K562 (cell line): ENCODE data around the gene IQCN. TPM values are rescaled to one million over a fixed set of nuclear protein-coding genes. Genes with fewer than 3 reads are reported as not detected.

Experiments
- AFF4 ChIP-seq: sonication (generic); formaldehyde crosslinking; IDR thresholded peaks from 2 replicates; pipeline ENCODE4 v1.8.0; 2023; ENCODE audit warnings: mild to moderate bottlenecking, missing genetic modification reagents
- EGR1 ChIP-seq: fragments of 450-650 bp; conservative IDR thresholded peaks from 2 replicates; pipeline ENCODE4 v1.6.1; 2017; ENCODE audit warnings: mild to moderate bottlenecking
- FOXP1 ChIP-seq: sonication (generic); formaldehyde crosslinking; IDR thresholded peaks from 2 replicates; pipeline ENCODE4 v1.8.0; 2022; ENCODE audit warnings: mild to moderate bottlenecking, missing genetic modification reagents
- GMEB1 ChIP-seq: fragments of 250-450 bp; sonication (Bioruptor Pico); IDR thresholded peaks from 2 replicates; pipeline ENCODE4 v1.4.0; 2020; ENCODE audit warnings: mild to moderate bottlenecking
- HNRNPUL1 ChIP-seq: fragments of 200-400 bp; formaldehyde crosslinking; IDR thresholded peaks from 2 replicates; pipeline ENCODE4 v1.6.1; 2017; ENCODE audit warnings: low read length
- MAZ ChIP-seq, 2 experiments: fragments of 450-650 bp in 1 of 2; sonication (generic) in 1 of 2; formaldehyde crosslinking; IDR thresholded peaks in 1 of 2; conservative IDR thresholded peaks in 1 of 2; 2 replicates each; pipeline versions ENCODE4 v1.4.0 to v1.5.0; 2020; ENCODE audit warnings: mild to moderate bottlenecking in 1 of 2, missing genetic modification reagents in 1 of 2
- MCM7 ChIP-seq, 2 experiments: fragments of 450-650 bp; IDR thresholded peaks; 2 replicates each; pipeline ENCODE4 v1.6.1; 2016 to 2018
- MEIS2 ChIP-seq: fragments of 450-650 bp; IDR thresholded peaks from 2 replicates; pipeline ENCODE4 v1.6.1; 2014; ENCODE audit warnings: mild to moderate bottlenecking; ENCODE audit not compliant: partially characterized antibody
- NFRKB ChIP-seq: fragments of 450-650 bp; IDR thresholded peaks from 2 replicates; pipeline ENCODE4 v1.6.1; 2016; ENCODE audit warnings: low read depth
- PATZ1 ChIP-seq: fragments of 250-450 bp; sonication (Bioruptor Pico); IDR thresholded peaks from 2 replicates; pipeline ENCODE4 v1.5.0; 2020; ENCODE audit warnings: mild to moderate bottlenecking, borderline replicate concordance
- PURB ChIP-seq: sonication (generic); formaldehyde crosslinking; IDR thresholded peaks from 2 replicates; pipeline ENCODE4 v1.9.0; 2021; ENCODE audit warnings: low read depth, mild to moderate bottlenecking, missing genetic modification reagents
- SMAD3 ChIP-seq: fragments of 450-650 bp; formaldehyde crosslinking; conservative IDR thresholded peaks from 2 replicates; pipeline ENCODE4 v1.4.0; 2020; ENCODE audit warnings: mild to moderate bottlenecking
- XRCC4 ChIP-seq: IDR thresholded peaks from one replicate; pipeline ENCODE4 v1.6.1; 2011; ENCODE audit not compliant: insufficient read depth, insufficient read length; ENCODE audit errors: extremely low read depth
- ZNF586 ChIP-seq: fragments of 450-650 bp; formaldehyde crosslinking; conservative IDR thresholded peaks from 2 replicates; pipeline ENCODE4 v1.4.0; 2020; ENCODE audit warnings: mild to moderate bottlenecking, moderate library complexity
- ZNF778 ChIP-seq: fragments of 450-650 bp; formaldehyde crosslinking; IDR thresholded peaks from 2 replicates; pipeline ENCODE4 v1.4.0; 2020; ENCODE audit warnings: mild to moderate bottlenecking, moderate library complexity
- polyA plus RNA-seq, 8 experiments: library from polyadenylated mRNA; depleted of rRNA in 4 of 8; stranded (reverse) in 5 of 8; unstranded in 3 of 8; fragments of >200 nt; fragmentation: Nextera tagmentation in 2 of 8; fragmentation: Illumina TruSeq in 1 of 8; extraction: Ambion mirVana in 2 of 8; extraction: Trizol in 1 of 8; gene quantifications; 2 replicates each; pipeline versions ENCODE4 v1.2.1 to v1.2.3, GENCODE V29; 2011 to 2014; ENCODE audit warnings: inconsistent platforms in 1 of 8, missing spikeins in 1 of 8
- total RNA-seq, 7 experiments: library from RNA; depleted of rRNA in 6 of 7; stranded (reverse); fragments of >200 nt in 6 of 7; fragmentation: Illumina TruSeq in 2 of 7; extraction: Trizol in 2 of 7; gene quantifications; 2 replicates each; pipeline versions ENCODE4 v1.2.1 to v1.2.3, GENCODE V29; 2011 to 2021; ENCODE audit warnings: low replicate concordance in 1 of 7
- TF ChIP-seq, protein P1 (sequence below): fragments of 150-350 bp; IDR thresholded peaks from 2 replicates; pipeline ENCODE4 v1.6.1; 2014; ENCODE audit warnings: low read depth, mild to moderate bottlenecking, low read length, borderline replicate concordance

The IQCN gene
- total and polyA plus RNA-seq, 9 of the 15 experiments (the other 6 are each of a cell fraction or from before 2014, with no cell fraction given), result 0.01 to 0.07 (median 0.04) TPM; not detected in 3

DNA sequence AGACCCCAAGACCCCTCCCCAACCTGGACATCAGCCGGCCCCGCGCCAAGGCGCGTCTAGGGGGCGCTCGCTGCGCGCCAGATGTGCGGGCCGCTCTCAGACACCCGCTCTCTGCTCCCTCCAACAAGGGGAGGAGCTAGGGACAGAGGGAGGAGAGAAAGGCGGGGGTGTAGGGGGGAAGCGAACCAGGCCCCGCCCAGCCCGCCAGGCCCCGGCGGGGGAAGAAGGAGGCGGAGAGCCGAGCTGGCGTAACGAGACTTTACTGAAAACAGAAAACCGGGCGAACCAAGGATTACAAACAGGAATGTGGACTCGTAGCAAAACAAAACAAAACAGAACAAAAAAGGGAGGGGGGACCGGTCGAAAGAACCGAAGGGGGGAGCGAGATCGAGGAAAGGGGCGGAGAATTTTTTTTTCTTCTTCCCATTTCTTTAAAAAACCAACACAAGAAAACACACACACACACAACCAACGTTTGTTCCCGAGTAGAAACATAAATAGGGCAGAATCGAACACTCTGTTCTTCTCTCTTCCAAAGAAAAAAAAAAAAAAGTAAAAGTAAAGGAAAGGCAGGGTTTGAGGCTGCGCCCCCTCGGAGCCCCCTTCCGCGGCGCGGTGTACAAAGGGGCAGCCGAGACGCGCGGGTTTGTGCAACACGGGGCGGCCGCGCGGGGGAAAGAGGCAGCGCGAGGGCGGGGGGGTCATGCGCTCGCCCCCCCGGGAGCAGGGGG, 5.4 kb upstream of the IQCN start (continued):
- TF ChIP-seq, protein P1, sequence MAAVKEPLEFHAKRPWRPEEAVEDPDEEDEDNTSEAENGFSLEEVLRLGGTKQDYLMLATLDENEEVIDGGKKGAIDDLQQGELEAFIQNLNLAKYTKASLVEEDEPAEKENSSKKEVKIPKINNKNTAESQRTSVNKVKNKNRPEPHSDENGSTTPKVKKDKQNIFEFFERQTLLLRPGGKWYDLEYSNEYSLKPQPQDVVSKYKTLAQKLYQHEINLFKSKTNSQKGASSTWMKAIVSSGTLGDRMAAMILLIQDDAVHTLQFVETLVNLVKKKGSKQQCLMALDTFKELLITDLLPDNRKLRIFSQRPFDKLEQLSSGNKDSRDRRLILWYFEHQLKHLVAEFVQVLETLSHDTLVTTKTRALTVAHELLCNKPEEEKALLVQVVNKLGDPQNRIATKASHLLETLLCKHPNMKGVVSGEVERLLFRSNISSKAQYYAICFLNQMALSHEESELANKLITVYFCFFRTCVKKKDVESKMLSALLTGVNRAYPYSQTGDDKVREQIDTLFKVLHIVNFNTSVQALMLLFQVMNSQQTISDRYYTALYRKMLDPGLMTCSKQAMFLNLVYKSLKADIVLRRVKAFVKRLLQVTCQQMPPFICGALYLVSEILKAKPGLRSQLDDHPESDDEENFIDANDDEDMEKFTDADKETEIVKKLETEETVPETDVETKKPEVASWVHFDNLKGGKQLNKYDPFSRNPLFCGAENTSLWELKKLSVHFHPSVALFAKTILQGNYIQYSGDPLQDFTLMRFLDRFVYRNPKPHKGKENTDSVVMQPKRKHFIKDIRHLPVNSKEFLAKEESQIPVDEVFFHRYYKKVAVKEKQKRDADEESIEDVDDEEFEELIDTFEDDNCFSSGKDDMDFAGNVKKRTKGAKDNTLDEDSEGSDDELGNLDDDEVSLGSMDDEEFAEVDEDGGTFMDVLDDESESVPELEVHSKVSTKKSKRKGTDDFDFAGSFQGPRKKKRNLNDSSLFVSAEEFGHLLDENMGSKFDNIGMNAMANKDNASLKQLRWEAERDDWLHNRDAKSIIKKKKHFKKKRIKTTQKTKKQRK, result 0 out of 2 replicates have a peak, but pooled peaks have one; percentile 29
- no peak; the same call in 1 of the 2 replicates for TF ChIP-seq HNRNPUL1
- TF ChIP-seq ZNF778 (CRISPR knock-in tag), result no peak
- TF ChIP-seq XRCC4, result no peak
- TF ChIP-seq SMAD3, result no peak
- TF ChIP-seq ZNF586 (CRISPR knock-in tag), result no peak
- peak in 1 of 2 experiments; percentile 77; a peak in 1 of 4 replicates for TF ChIP-seq MCM7 (IDR thresholded peaks at IDR 0.05)
- TF ChIP-seq AFF4, result no peak; the same call in 1 of the 2 replicates
- TF ChIP-seq MEIS2, result no peak
- peak; percentile 88 to 92 for TF ChIP-seq MAZ (CRISPR knock-in tag; conservative IDR thresholded peaks at IDR 0.05 in 1 of 2, IDR thresholded peaks at IDR 0.05 in 1 of 2)
- no peak; the same call in 1 of the 2 replicates for TF ChIP-seq FOXP1
- peak; percentile 83; the same call in 1 of the 2 replicates for TF ChIP-seq NFRKB
- TF ChIP-seq PURB (CRISPR knock-in tag), result no peak
- peak; percentile 96 for TF ChIP-seq EGR1
- no peak for TF ChIP-seq PATZ1 (CRISPR knock-in tag)
- peak; percentile 28; the same call in 1 of the 2 replicates for TF ChIP-seq GMEB1 (CRISPR knock-in tag)
